B cell (primary cell): Measurements from ENCODE around the gene TULP1. TPM values are rescaled to one million over a fixed set of nuclear protein-coding genes. Genes with fewer than 3 reads are reported as not detected.

Source experiments
- polyA plus RNA-seq: library from polyadenylated mRNA; depleted of rRNA; stranded (reverse); fragments of >200 nt; gene quantifications from 2 replicates; pipeline ENCODE4 v1.2.3, GENCODE V29; 2012
- small RNA-seq: library from RNA; depleted of rRNA; stranded (forward); fragments of <200 nt; gene quantifications from one replicate; pipeline ENCODE3, GENCODE V24; 2012; ENCODE audit warnings: low replicate concordance, low read depth; ENCODE audit not compliant: insufficient read length
- total RNA-seq, 2 donors: library from RNA; stranded (reverse); fragments of 120-200 nt in 1 of 2; gene quantifications; 1 replicate in 1 of 2; 2 replicates in 1 of 2; pipeline versions ENCODE4 v1.2.3 to v1.2.4, GENCODE V29; 2013 to 2022

The TULP1 gene
- total and polyA plus RNA-seq, 2 donors (not counting 1 experiment from before 2014, with no cell fraction given): not detected

Small RNA genes lying within 50 kb of the gene (small RNA-seq; reads per million reads assigned to genes)
- gene MIR7111: not detected

Other genes with a start within 250 kb of the TULP1 start
- 105 and 116 TPM in 2 replicates for gene DEF6, start 215.1 kb downstream of the TULP1 start, total RNA-seq
- 159 and 172 TPM in 2 replicates for gene DEF6, start 215.1 kb downstream of the TULP1 start, polyA plus RNA-seq
- gene PPARD, start 170.3 kb downstream of the TULP1 start, total RNA-seq: 38.9 and 39.0 TPM in 2 replicates
- 36.7 and 37.9 TPM in 2 replicates for gene PPARD, start 170.3 kb downstream of the TULP1 start, polyA plus RNA-seq
- 12.7 and 12.8 TPM in 2 replicates for gene FANCE, start 60.6 kb downstream of the TULP1 start, total RNA-seq
- 7.8 and 9.2 TPM in 2 replicates for gene FANCE, start 60.6 kb downstream of the TULP1 start, polyA plus RNA-seq
- 1,621 and 1,687 TPM in 2 replicates for gene RPL10A, start 44.5 kb downstream of the TULP1 start, total RNA-seq
- gene RPL10A, start 44.5 kb downstream of the TULP1 start, polyA plus RNA-seq: 2,407 and 3,150 TPM in 2 replicates
- gene TEAD3, start 15.8 kb downstream of the TULP1 start, total RNA-seq: 0.17 TPM in 2 replicates
- not detected in 2 replicates for gene TEAD3, start 15.8 kb downstream of the TULP1 start, polyA plus RNA-seq
- gene FKBP5, start 176.0 kb upstream of the TULP1 start, total RNA-seq: 7.4 and 8.1 TPM in 2 replicates
- 1.7 and 2.8 TPM in 2 replicates for gene FKBP5, start 176.0 kb upstream of the TULP1 start, polyA plus RNA-seq
- gene ARMC12, start 224.1 kb upstream of the TULP1 start, total RNA-seq: 0.52 and 1.1 TPM in 2 replicates
- gene ARMC12, start 224.1 kb upstream of the TULP1 start, polyA plus RNA-seq: 1.4 and 2.8 TPM in 2 replicates